Subcutaneous adipose tissue (tissue), 4 donors: ENCODE results near the gene DNAJA4. TPM values are rescaled to one million over a fixed set of nuclear protein-coding genes. Genes with fewer than 3 reads are reported as not detected.

Source experiments
- CTCF ChIP-seq: fragments of 450-650 bp; IDR thresholded peaks from one replicate; pipeline ENCODE4 v1.5.1; 2016; ENCODE audit warnings: low read depth, mild to moderate bottlenecking, control low read depth, antibody characterized with exemption, moderate library complexity
- total RNA-seq, 4 donors: library from RNA; depleted of rRNA; stranded (reverse); fragments of >200 nt; gene quantifications; one replicate each; pipeline ENCODE4 v1.1.0, GENCODE V29; 2016

The DNAJA4 gene
- total RNA-seq, 4 donors from 2014 or later, result 14.3 to 22.8 (median 17.7) TPM

DNA sequence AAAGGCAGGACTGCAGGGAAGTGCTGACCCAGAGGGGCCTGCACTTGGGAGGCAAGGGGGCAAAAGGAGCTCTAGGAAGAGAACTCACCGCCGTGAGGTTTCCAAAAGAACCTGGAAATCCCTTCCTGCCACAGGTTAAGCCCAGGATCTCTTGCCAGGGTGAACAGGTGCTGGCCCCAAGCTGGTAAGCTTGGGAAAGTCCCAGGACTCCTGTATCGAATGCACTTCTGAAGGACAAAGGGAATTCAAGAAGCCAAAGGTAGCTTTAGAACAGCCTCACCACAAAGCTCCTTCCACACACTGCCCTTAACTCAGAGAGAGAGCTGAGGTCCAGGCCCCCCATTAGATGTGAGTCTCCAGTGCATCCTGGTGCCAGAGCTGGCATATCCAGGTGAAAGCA is 46.9 kb downstream of the DNAJA4 start:
- no peak for TF ChIP-seq CTCF

- TF ChIP-seq CTCF, result no peak
Observed at GRCh38 chr15:78312536-78312935, 48.2 kb downstream of the DNAJA4 start.

- no peak for TF ChIP-seq CTCF
Observed at GRCh38 chr15:78312957-78313356, 48.6 kb downstream of the DNAJA4 start.

- no peak for TF ChIP-seq CTCF
Observed at GRCh38 chr15:78313383-78313782, 49.0 kb downstream of the DNAJA4 start.

GRCh38 chr15:78314181-78314581 is 49.8 kb downstream of the DNAJA4 start:
- no peak for TF ChIP-seq CTCF

- TF ChIP-seq CTCF, result no peak
Observed at GRCh38 chr15:78315686-78316282, 51.4 kb downstream of the DNAJA4 start.

DNA sequence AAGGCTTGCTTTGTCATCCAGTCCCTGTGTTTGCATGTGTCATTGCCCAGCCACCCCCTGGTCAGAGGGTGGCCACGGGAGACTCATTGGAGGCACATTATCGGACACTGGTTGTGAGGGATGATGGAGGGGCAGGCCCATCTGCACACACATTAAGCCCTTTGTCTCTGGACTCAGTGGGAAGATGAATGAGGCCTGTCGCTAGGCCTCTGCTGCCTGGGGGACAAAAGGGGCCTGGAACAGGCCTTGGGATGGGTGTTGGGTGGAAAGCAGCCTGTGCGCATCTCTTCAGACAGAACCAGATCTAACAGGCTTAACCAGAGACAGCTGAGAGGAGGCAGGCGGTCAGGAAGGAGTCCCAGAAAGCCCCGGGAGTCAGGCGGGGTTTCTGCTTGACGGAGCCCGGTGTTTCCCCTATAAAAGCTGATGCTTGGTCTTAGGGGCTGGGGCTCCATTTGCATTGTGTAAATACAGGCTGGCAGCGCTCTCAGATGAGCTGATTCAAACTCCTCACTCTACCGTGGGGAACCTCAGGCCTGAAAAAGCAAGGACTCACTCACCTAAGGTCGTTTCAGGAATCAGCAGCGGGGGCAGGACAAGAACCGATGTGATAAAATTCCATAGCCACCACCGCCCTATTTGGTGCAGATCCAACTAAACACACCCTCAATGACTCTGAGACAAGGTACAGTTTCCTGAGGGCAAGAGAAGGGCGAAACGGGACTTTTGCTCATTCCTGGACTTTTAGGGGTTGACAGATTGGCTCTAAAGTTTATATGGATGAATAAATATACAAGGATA is 52.1 kb downstream of the DNAJA4 start:
- no peak for TF ChIP-seq CTCF
